Measurements from ENCODE around the gene CDH23. TPM values are rescaled to one million over a fixed set of nuclear protein-coding genes. Genes with fewer than 3 reads are reported as not detected.

Gene CDH23
- total and polyA plus RNA-seq, 2 of the 8 experiments (the other 6 are each of a cell fraction or from before 2014, with no cell fraction given) = 1.9 to 4.9 TPM

DNA sequence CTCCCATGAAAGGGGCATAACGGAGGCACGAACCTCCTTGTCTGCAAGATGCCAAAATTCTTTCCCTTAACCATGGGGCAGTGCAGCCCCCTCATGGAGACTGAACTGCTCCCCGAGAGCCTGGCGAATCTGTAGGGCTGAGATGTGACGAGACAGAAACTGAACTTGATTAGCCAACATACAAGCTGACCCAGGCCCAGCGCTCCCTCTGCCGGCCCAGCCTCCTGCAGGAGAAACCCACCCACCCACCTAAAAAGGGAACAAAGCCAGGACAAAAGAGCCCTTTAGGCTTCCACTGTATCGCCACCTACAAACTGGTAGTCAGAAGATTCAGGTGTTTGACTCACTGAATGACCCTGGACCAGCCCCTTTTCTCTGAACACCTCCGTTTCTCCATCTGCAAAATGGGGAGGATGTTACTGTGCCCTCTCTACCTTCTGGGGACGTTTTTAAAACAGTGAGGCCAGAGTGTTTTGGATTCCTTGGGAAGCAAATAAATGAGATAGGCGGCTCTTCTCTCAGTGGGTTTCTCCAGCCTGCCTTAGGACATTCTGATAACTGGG is 264.4 kb downstream of the CDH23 start:
- Histone ChIP-seq H2AFZ (ENCODE audit: low read length) (no peak overlapping the region), H3K18ac (ENCODE audit: extremely low read depth, low read length) (peak overlapping the region; percentile 85; the same call in 1 of the 2 replicates), H4K8ac (ENCODE audit: extremely low read depth, insufficient read depth, low read length) (no peak overlapping the region), H2BK12ac (ENCODE audit: low read depth, low read length) (peak overlapping the region; percentile 95; the same call in 1 of the 2 replicates), H3K14ac (ENCODE audit: insufficient read length) (no peak overlapping the region), H3K79me2 (ENCODE audit: control insufficient read depth in 1 of 2, insufficient read depth in 2 of 2, low read length in 2 of 2) (no peaks in the 10 kb centered on the region), H2AK5ac (ENCODE audit: low read depth, low read length) (peak overlapping the region; percentile 67; the same call in 1 of the 2 replicates), H3K9me3 (ENCODE audit: insufficient read depth in 2 of 2, low read depth in 1 of 2, low read length in 1 of 2) (no peaks in the 10 kb centered on the region), H2BK5ac (ENCODE audit: low read depth, low read length) (no peak overlapping the region), H3K56ac (replicated peaks; ENCODE audit: insufficient read length, low read depth, low read length) (no peak overlapping the region), H3K27me3 (replicated peaks in 1 of 4; ENCODE audit: control insufficient read depth in 3 of 4, extremely low read depth in 1 of 4, insufficient read depth in 3 of 4, low read length in 3 of 4) (peaks cover 0 to 11% (median 8%) of the 10 kb centered on the region in 4 experiments; a peak in 4 of 7 replicates), H3K27ac (ENCODE audit: low read depth, low read length) (no peak overlapping the region), H2BK15ac (ENCODE audit: low read length) (no peak overlapping the region), H3K36me3 (ENCODE audit: control insufficient read depth in 2 of 4, insufficient read depth in 4 of 4, low read length in 3 of 4) (no peaks in the 10 kb centered on the region), H3K4me1 (replicated peaks in 1 of 4; ENCODE audit: control insufficient read depth in 3 of 4, insufficient read depth in 4 of 4, low read length in 3 of 4) (peaks cover 27 to 39% (median 36%) of the 10 kb centered on the region in 4 experiments), H3K4me3 (ENCODE audit: extremely low read depth in 1 of 4, insufficient read depth in 2 of 4, low read depth in 3 of 4, low read length in 4 of 4) (no peak overlapping the region), H2BK20ac (ENCODE audit: low read length) (peak overlapping the region; percentile 87), H2BK120ac (replicated peaks; ENCODE audit: low read depth, low read length) (peak overlapping the region; percentile 19), H4K5ac (ENCODE audit: insufficient read length, low read depth, low read length) (no peak overlapping the region), H3K23ac (ENCODE audit: insufficient read length) (no peak overlapping the region), H4K91ac (replicated peaks; ENCODE audit: insufficient read length, low read length) (no peak overlapping the region), H4K20me1 (replicated peaks in 1 of 2; ENCODE audit: control insufficient read depth in 1 of 2, insufficient read depth in 2 of 2, low read length in 2 of 2) (no peaks in the 10 kb centered on the region), H3K23me2 (ENCODE audit: low read depth, low read length) (no peaks in the 10 kb centered on the region; the same call in 1 of the 2 replicates), H3K79me1 (ENCODE audit: low read depth, low read length) (no peaks in the 10 kb centered on the region), H3K4me2 (ENCODE audit: insufficient read depth in 1 of 2, low read depth in 2 of 2, low read length in 2 of 2) (no peak overlapping the region), H3K4ac (replicated peaks; ENCODE audit: insufficient read length, low read depth, low read length) (peak overlapping the region; percentile 14), H3K9ac (replicated peaks in 1 of 4; ENCODE audit: extremely low read depth in 1 of 4, low read depth in 3 of 4, low read length in 3 of 4) (no peak overlapping the region)
- CTCF ChIA-PET (ENCODE audit: partially characterized antibody) = interaction anchor here (0.7 to 4.6 kb wide), 12 partner anchors 14 to 341 kb away, joined by 3 to 46 read pairs (median 4); no protein-coding TSS in a partner anchor
- TF ChIP-seq, protein P1, sequence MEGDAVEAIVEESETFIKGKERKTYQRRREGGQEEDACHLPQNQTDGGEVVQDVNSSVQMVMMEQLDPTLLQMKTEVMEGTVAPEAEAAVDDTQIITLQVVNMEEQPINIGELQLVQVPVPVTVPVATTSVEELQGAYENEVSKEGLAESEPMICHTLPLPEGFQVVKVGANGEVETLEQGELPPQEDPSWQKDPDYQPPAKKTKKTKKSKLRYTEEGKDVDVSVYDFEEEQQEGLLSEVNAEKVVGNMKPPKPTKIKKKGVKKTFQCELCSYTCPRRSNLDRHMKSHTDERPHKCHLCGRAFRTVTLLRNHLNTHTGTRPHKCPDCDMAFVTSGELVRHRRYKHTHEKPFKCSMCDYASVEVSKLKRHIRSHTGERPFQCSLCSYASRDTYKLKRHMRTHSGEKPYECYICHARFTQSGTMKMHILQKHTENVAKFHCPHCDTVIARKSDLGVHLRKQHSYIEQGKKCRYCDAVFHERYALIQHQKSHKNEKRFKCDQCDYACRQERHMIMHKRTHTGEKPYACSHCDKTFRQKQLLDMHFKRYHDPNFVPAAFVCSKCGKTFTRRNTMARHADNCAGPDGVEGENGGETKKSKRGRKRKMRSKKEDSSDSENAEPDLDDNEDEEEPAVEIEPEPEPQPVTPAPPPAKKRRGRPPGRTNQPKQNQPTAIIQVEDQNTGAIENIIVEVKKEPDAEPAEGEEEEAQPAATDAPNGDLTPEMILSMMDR (IDR thresholded peaks at IDR 0.05; ENCODE audit: control extremely low read depth in 1 of 3, insufficient read depth in 1 of 3, low read depth in 1 of 3, low read length in 3 of 3) = peak; percentile 17 to 29 (median 24)
- TF ChIP-seq SP1 (IDR thresholded peaks at IDR 0.05; ENCODE audit: low read depth, low read length) (no peak), SIX5 (IDR thresholded peaks at IDR 0.05; ENCODE audit: low read depth, low read length) (no peak), RAD21 (IDR thresholded peaks at IDR 0.05 in 1 of 2, conservative IDR thresholded peaks at IDR 0.05 in 1 of 2; ENCODE audit: low read depth in 2 of 2, low read length in 2 of 2) (peak; percentile 25 to 50; a peak in 3 of 4 replicates), GTF2F1 (IDR thresholded peaks at IDR 0.05; ENCODE audit: borderline replicate concordance, low read depth, low read length) (no peak), CBX5 (IDR thresholded peaks at IDR 0.05; ENCODE audit: low read depth, low read length) (no peak), KDM1A (IDR thresholded peaks at IDR 0.05; ENCODE audit: borderline replicate concordance, low read length) (peak; percentile 67), POLR2A (IDR thresholded peaks at IDR 0.05; ENCODE audit: control extremely low read depth in 1 of 2, low read depth in 2 of 2, low read length in 2 of 2) (no peak)
- whole genome bisulfite sequencing, 2 experiments (ENCODE audit: extremely low coverage in 1 of 2, insufficient coverage in 1 of 2, insufficient read length in 1 of 2, insufficient replicate concordance in 2 of 2, low coverage in 1 of 2, low lambda C conversion rate in 2 of 2, missing lambda C conversion rate in 1 of 2) = 71% methylated on average over 11 of the region's 11 CpGs; no CpG with 5 or more reads in 1 of the 2 experiments
- DNase-seq (ENCODE audit: low read depth in 1 of 2, low spot score in 2 of 2) (no peak), FAIRE-seq (no peak)
- POLR2A ChIA-PET (ENCODE audit: partially characterized antibody) = interaction anchor here (0.6 to 1.5 kb wide), 3 partner anchors 24 to 229 kb away, joined by 3 read pairs; no protein-coding TSS in a partner anchor
